Stimulated activated CD4-positive, alpha-beta T cell treated with anti-CD3 and anti-CD28 coated beads, Interleukin-12 subunit alpha, Interleukin-12 subunit beta, amount 100 ng/mL, for 24 hours (primary cell): ENCODE results near the gene SMARCD3.

Experiments
- DNase-seq, 2 experiments: peaks; one replicate each; pipeline ENCODE4 v3.0.0-alpha.2; 2020; ENCODE audit warnings: low read depth in 2 of 2

Gene SMARCD3

GRCh38 chr7:151272877-151273276, 24.4 kb upstream of the SMARCD3 start:
- no peak for DNase-seq

- DNase-seq: no peak
Observed at GRCh38 chr7:151272405-151272804, 23.9 kb upstream of the SMARCD3 start.

- no peak for DNase-seq
Observed at GRCh38 chr7:151271699-151272355, 23.3 kb upstream of the SMARCD3 start.

GRCh38 chr7:151269511-151269910, 21.0 kb upstream of the SMARCD3 start:
- no peak for DNase-seq

GRCh38 chr7:151265351-151265931, 16.9 kb upstream of the SMARCD3 start:
- DNase-seq: no peak

GRCh38 chr7:151264615-151265014, 16.1 kb upstream of the SMARCD3 start:
- no peak for DNase-seq

- DNase-seq: no peak
Observed at GRCh38 chr7:151261529-151261928, 13.0 kb upstream of the SMARCD3 start.

GRCh38 chr7:151260883-151261282, 12.4 kb upstream of the SMARCD3 start:
- DNase-seq: no peak

- no peak for DNase-seq
Observed at GRCh38 chr7:151260471-151260870, 12.0 kb upstream of the SMARCD3 start.

- DNase-seq: no peak
Observed at GRCh38 chr7:151257990-151258389, 9.5 kb upstream of the SMARCD3 start.

GRCh38 chr7:151256410-151257045, 8.0 kb upstream of the SMARCD3 start:
- no peak for DNase-seq

GRCh38 chr7:151255390-151255789, 6.9 kb upstream of the SMARCD3 start:
- no peak for DNase-seq

- DNase-seq: no peak
Observed at GRCh38 chr7:151254851-151255250, 6.4 kb upstream of the SMARCD3 start.

GRCh38 chr7:151254316-151254715, 5.8 kb upstream of the SMARCD3 start:
- no peak for DNase-seq

GRCh38 chr7:151252961-151253711, 4.6 kb upstream of the SMARCD3 start:
- DNase-seq: no peak

GRCh38 chr7:151252561-151252835, 4.0 kb upstream of the SMARCD3 start:
- no peak for DNase-seq

GRCh38 chr7:151251689-151252560, 3.4 kb upstream of the SMARCD3 start:
- no peak for DNase-seq

GRCh38 chr7:151251328-151251688, 2.8 kb upstream of the SMARCD3 start:
- DNase-seq: no peak

- no peak for DNase-seq
Observed at GRCh38 chr7:151250181-151251132, 2.0 kb upstream of the SMARCD3 start.

GRCh38 chr7:151249732-151250072, 1.2 kb upstream of the SMARCD3 start:
- no peak for DNase-seq
